ENCODE measurements around the gene FRY.

The FRY gene

DNA sequence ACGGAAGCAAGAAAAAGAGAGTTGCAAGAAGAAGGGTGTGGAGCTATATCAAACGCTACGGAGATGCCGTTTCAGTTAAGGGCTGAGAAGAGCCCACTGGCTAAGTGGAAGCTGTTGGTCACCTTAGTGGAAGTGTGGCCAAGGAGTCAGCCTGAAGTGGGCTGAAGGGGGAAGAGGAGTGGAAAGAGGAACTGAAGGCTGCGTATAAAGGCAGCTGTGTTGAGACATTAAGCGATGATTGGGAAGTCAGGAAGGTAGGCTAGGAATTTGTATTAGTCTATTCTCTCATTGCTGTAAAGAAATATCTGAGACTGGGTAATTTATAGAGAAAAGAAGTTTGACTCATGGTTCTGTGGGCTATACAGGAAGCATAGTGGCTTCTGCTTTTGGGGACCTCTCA is 14.1 kb upstream of the FRY start:
- Histone ChIP-seq H3K27ac (ENCODE audit: low read length) (no peak overlapping the region), H3K9me3 (ENCODE audit: control insufficient read depth in 1 of 2, low read length in 2 of 2) (no peaks in the 10 kb centered on the region), H3K4me3 (ENCODE audit: low read depth in 1 of 2, low read length in 2 of 2) (no peak overlapping the region), H3K27me3 (ENCODE audit: low read depth, low read length) (no peaks in the 10 kb centered on the region), H3K4me1 (ENCODE audit: control insufficient read depth in 1 of 2, insufficient read depth in 2 of 2, low read length in 2 of 2) (no peaks in the 10 kb centered on the region), H3K36me3 (ENCODE audit: control insufficient read depth in 1 of 2, insufficient read depth in 2 of 2, low read length in 2 of 2) (no peaks in the 10 kb centered on the region)

DNA sequence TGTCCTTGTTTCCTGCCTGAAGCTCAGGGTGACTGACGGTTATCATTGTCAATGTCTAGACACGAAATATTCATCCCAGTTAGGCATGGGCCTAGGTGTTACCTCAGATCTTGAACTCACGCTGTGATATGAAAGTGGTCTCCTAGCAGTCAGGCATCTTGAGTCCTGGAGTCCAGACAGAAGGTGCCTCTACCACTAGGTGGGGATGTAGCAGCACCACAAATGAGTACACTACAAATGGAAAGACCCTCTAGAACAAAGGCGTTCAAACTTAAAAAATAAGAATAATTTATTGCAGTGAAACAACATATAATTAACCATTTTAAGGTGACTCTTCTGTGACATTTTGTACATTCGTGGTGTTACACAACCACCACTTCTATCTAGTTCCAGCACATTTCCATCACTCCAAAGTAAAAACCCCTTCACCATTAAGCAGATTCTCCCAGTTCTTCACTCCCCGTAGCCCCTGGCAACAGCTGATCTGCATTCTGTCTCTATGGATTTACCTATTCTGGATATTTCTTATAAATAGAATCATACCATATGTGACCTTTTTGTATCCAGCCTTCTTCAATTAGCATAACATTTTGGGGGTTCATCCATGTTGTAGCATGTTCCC is 11.9 kb upstream of the FRY start:
- no peaks in the 10 kb centered on the region for H3K36me3 ChIP-seq (ENCODE audit: control insufficient read depth in 1 of 2, insufficient read depth in 2 of 2, low read length in 2 of 2)
- no peak overlapping the region for H3K27ac ChIP-seq (ENCODE audit: low read length)
- no peaks in the 10 kb centered on the region for H3K4me1 ChIP-seq (ENCODE audit: control insufficient read depth in 1 of 2, insufficient read depth in 2 of 2, low read length in 2 of 2)
- no peak overlapping the region for H3K4me3 ChIP-seq (ENCODE audit: low read depth in 1 of 2, low read length in 2 of 2)
- no peaks in the 10 kb centered on the region for H3K9me3 ChIP-seq (ENCODE audit: control insufficient read depth in 1 of 2, low read length in 2 of 2)
- no peaks in the 10 kb centered on the region for H3K27me3 ChIP-seq (ENCODE audit: low read depth, low read length)

DNA sequence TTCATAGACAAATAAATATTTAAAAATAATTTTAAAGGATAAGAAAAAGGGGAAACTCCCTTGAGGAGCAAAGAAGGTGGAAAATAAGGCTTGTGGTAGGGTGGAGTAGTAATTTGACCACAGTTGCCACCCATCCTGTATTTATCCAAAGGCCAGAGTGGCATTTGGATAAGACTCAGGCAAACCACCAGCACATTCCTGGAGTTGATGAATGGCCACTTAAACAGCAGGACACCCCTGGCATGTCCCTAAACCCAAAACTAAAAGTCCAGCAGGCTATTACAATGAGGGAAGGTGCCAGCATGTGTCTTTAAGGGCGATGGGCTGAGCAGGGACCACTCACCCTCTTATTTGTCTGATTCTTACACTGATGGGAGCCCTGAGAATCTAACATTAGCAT is 9.8 kb upstream of the FRY start:
- Histone ChIP-seq H3K4me3 (ENCODE audit: low read depth in 1 of 2, low read length in 2 of 2) (no peak overlapping the region), H3K27ac (ENCODE audit: low read length) (no peak overlapping the region), H3K27me3 (ENCODE audit: low read depth, low read length) (no peaks in the 10 kb centered on the region), H3K4me1 (ENCODE audit: control insufficient read depth in 1 of 2, insufficient read depth in 2 of 2, low read length in 2 of 2) (no peaks in the 10 kb centered on the region), H3K36me3 (ENCODE audit: control insufficient read depth in 1 of 2, insufficient read depth in 2 of 2, low read length in 2 of 2) (no peaks in the 10 kb centered on the region), H3K9me3 (ENCODE audit: control insufficient read depth in 1 of 2, low read length in 2 of 2) (no peaks in the 10 kb centered on the region)

DNA sequence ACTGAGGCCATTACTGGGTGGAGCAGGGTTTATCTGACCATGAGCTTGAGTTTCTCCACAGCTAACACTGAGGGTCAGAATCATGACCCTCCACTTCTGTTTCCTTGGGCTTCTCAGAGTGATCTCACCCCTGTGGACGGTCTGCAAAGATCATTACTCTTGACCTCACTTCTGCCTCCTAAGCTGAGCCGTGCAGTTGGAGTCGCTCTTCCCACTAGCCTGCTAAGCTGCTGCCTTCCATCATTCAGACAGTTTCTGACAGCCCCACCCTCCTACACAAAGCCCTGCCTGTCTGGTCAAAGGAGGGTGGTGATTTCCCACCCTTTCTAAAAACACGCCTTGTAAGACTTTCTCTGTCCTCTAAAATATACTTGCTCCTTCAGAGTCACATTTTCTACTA is 9.3 kb upstream of the FRY start:
- Histone ChIP-seq H3K27ac (ENCODE audit: low read length) (no peak overlapping the region), H3K4me1 (ENCODE audit: control insufficient read depth in 1 of 2, insufficient read depth in 2 of 2, low read length in 2 of 2) (no peaks in the 10 kb centered on the region), H3K27me3 (ENCODE audit: low read depth, low read length) (no peaks in the 10 kb centered on the region), H3K9me3 (ENCODE audit: control insufficient read depth in 1 of 2, low read length in 2 of 2) (no peaks in the 10 kb centered on the region), H3K4me3 (ENCODE audit: low read depth in 1 of 2, low read length in 2 of 2) (no peak overlapping the region), H3K36me3 (ENCODE audit: control insufficient read depth in 1 of 2, insufficient read depth in 2 of 2, low read length in 2 of 2) (no peaks in the 10 kb centered on the region)

DNA sequence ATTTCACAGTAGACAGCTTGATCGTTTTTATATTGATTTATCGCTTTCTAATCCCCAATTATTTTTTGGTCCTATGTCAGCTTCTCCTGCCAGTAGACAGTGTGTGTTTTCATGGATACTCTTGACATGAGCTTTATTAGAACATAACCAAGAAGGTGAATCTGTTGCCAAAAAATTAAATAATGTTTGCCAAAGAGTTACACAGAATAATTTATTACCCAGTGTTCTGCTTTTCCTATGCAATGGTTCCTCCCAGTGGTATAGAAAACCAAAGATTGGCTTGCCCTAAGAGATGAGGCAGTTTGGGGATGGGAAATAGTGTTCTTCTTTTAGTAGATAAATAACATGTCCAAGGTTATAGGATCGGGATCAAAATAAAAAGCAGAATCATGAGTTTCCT is 8.5 kb upstream of the FRY start:
- Histone ChIP-seq H3K4me3 (ENCODE audit: low read depth in 1 of 2, low read length in 2 of 2) (no peak overlapping the region), H3K9me3 (ENCODE audit: control insufficient read depth in 1 of 2, low read length in 2 of 2) (no peaks in the 10 kb centered on the region), H3K4me1 (ENCODE audit: control insufficient read depth in 1 of 2, insufficient read depth in 2 of 2, low read length in 2 of 2) (no peaks in the 10 kb centered on the region), H3K27me3 (ENCODE audit: low read depth, low read length) (no peaks in the 10 kb centered on the region), H3K36me3 (ENCODE audit: control insufficient read depth in 1 of 2, insufficient read depth in 2 of 2, low read length in 2 of 2) (no peaks in the 10 kb centered on the region), H3K27ac (ENCODE audit: low read length) (no peak overlapping the region)

DNA sequence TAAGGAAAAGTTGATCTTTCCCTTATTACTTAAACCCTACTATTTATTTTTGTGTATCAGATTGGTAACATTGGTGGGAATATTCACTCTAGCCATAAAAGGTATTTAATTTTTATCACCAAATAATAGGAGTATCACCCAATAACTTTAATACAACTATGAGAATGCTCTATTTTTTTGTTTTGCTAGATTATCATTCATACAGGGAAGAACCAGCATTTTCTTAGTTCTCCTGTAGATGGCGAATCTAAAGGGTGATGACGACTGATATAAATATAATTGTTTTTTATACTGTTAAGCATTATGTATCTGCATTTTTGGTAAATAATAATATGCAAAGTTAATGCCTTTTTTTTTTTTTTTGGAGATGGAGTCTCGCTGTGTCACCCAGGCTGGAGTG is 7.9 kb upstream of the FRY start:
- Histone ChIP-seq H3K36me3 (ENCODE audit: control insufficient read depth in 1 of 2, insufficient read depth in 2 of 2, low read length in 2 of 2) (no peaks in the 10 kb centered on the region), H3K9me3 (ENCODE audit: control insufficient read depth in 1 of 2, low read length in 2 of 2) (no peaks in the 10 kb centered on the region), H3K27me3 (ENCODE audit: low read depth, low read length) (no peaks in the 10 kb centered on the region), H3K4me1 (ENCODE audit: control insufficient read depth in 1 of 2, insufficient read depth in 2 of 2, low read length in 2 of 2) (no peaks in the 10 kb centered on the region), H3K27ac (ENCODE audit: low read length) (no peak overlapping the region), H3K4me3 (ENCODE audit: low read depth in 1 of 2, low read length in 2 of 2) (no peak overlapping the region)

DNA sequence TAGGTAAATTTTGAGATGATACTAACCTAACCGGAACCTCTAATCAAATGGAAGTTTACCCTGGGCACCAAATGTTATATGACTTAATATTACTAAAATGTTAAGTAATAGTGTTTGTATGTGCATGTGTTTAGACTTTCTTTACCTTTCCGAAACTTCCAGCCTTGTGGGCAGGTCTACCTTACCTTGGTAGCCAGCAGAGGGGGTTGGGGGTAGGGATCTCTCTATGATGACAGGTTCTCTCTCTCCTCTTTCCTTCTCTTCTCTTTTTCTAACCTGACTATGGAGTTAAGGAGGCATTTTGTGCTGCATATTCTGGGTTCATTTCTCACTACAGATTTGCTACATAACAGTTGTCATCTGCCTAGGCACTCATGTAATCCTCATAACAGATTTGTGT is 6.8 kb upstream of the FRY start:
- no peak overlapping the region for H3K4me3 ChIP-seq (ENCODE audit: low read depth in 1 of 2, low read length in 2 of 2)
- no peaks in the 10 kb centered on the region for H3K9me3 ChIP-seq (ENCODE audit: control insufficient read depth in 1 of 2, low read length in 2 of 2)
- H3K36me3 ChIP-seq (ENCODE audit: control insufficient read depth in 1 of 2, insufficient read depth in 2 of 2, low read length in 2 of 2) = no peaks in the 10 kb centered on the region
- H3K4me1 ChIP-seq (ENCODE audit: control insufficient read depth in 1 of 2, insufficient read depth in 2 of 2, low read length in 2 of 2) = no peaks in the 10 kb centered on the region
- no peaks in the 10 kb centered on the region for H3K27me3 ChIP-seq (ENCODE audit: low read depth, low read length)
- H3K27ac ChIP-seq (ENCODE audit: low read length) = no peak overlapping the region

DNA sequence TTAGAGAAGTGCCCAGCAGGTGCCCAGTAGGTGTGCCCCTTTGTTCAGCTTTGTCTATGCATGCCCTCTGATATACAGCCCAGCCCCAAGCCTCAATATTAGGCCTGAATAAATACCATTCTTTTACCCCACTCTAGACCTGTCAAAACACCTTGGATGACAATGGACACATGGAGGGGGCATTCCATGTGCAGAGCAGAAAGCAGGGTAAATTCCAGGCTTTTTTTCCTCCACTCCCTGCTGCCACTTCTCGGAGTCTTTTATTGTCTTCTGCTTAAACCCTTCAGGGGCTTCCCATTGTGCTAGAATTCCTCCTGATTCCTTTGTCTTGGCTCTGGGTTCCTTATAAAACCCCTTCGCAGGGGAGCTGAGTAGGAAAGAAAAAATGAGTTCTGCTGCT is 5.8 kb upstream of the FRY start:
- no peaks in the 10 kb centered on the region for H3K9me3 ChIP-seq (ENCODE audit: control insufficient read depth in 1 of 2, low read length in 2 of 2)
- H3K27ac ChIP-seq (ENCODE audit: low read length) = no peak overlapping the region
- H3K36me3 ChIP-seq (ENCODE audit: control insufficient read depth in 1 of 2, insufficient read depth in 2 of 2, low read length in 2 of 2) = no peaks in the 10 kb centered on the region
- H3K27me3 ChIP-seq (ENCODE audit: low read depth, low read length) = no peaks in the 10 kb centered on the region
- H3K4me1 ChIP-seq (ENCODE audit: control insufficient read depth in 1 of 2, insufficient read depth in 2 of 2, low read length in 2 of 2) = peaks cover 0 to 3% of the 10 kb centered on the region in 2 donors
- no peak overlapping the region for H3K4me3 ChIP-seq (ENCODE audit: low read depth in 1 of 2, low read length in 2 of 2)

DNA sequence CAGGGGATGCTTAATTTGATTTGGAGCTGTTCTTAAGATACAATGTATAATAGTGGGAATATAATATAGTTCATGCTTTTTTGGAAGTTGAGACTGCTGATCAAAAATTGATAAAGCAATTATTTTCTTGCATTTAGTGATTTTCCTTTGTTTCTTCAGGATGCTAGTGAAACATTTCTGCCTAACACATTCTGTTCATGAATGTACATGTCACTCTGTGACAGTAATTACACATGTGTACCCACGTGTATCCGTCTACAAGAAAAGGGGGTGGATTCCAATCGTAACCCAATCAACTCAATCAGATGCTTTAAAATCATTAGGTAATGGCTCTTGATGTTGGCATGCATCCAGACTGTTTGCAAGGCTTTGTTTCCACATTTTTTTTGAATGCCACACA is 5.0 kb upstream of the FRY start:
- Histone ChIP-seq H3K9me3 (ENCODE audit: control insufficient read depth in 1 of 2, low read length in 2 of 2) (no peaks in the 10 kb centered on the region), H3K27me3 (ENCODE audit: low read depth, low read length) (no peaks in the 10 kb centered on the region), H3K27ac (ENCODE audit: low read length) (no peak overlapping the region), H3K4me3 (ENCODE audit: low read depth in 1 of 2, low read length in 2 of 2) (no peak overlapping the region), H3K36me3 (ENCODE audit: control insufficient read depth in 1 of 2, insufficient read depth in 2 of 2, low read length in 2 of 2) (no peaks in the 10 kb centered on the region), H3K4me1 (ENCODE audit: control insufficient read depth in 1 of 2, insufficient read depth in 2 of 2, low read length in 2 of 2) (peaks cover 0 to 4% of the 10 kb centered on the region in 2 donors)

DNA sequence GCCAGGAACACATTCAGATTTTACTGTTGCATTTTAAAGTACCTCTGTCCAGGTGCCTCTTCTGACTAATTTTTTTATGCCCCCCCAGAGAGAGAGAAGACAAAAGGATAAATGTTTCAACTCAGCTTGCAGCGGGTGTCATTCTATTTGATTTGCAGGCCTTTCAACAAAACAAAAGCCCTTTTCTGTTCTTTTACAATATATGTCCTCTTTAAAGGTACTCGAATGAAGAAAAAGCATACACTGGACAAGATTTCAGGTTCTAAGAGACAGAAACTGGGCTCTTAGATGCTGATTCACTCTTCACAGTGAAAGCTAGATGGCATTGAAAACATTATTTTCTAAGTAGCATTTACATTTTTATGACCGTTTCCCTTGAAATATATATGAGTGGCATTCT is 2.9 kb upstream of the FRY start:
- Histone ChIP-seq H3K27ac (ENCODE audit: low read length) (no peak overlapping the region), H3K36me3 (ENCODE audit: control insufficient read depth in 1 of 2, insufficient read depth in 2 of 2, low read length in 2 of 2) (no peaks in the 10 kb centered on the region), H3K4me1 (ENCODE audit: control insufficient read depth in 1 of 2, insufficient read depth in 2 of 2, low read length in 2 of 2) (peaks cover 0 to 4% of the 10 kb centered on the region in 2 donors), H3K9me3 (ENCODE audit: control insufficient read depth in 1 of 2, low read length in 2 of 2) (no peaks in the 10 kb centered on the region), H3K4me3 (ENCODE audit: low read depth in 1 of 2, low read length in 2 of 2) (no peak overlapping the region), H3K27me3 (ENCODE audit: low read depth, low read length) (no peaks in the 10 kb centered on the region)

DNA sequence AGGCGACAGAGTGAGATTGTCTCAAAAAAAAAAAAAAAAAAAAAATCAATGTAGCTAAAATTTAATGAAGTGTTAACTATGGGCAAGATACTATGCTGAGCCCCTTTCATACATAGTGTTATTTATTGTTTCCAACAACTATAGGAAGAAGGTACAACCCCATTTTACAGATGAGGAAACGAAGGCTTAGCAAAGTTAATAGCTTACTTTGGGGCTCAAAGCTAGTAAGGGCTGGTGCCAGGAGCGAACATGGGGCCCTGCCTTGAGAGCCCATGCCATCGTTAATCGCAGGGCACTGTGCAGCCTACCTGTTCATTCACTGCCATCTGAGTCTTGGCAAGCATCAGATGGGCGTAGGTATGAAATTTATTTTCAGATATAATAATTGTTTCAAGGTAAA is 1.9 kb upstream of the FRY start:
- Histone ChIP-seq H3K4me1 (ENCODE audit: control insufficient read depth in 1 of 2, insufficient read depth in 2 of 2, low read length in 2 of 2) (peaks cover 0 to 4% of the 10 kb centered on the region in 2 donors), H3K9me3 (ENCODE audit: control insufficient read depth in 1 of 2, low read length in 2 of 2) (no peaks in the 10 kb centered on the region), H3K27me3 (ENCODE audit: low read depth, low read length) (no peaks in the 10 kb centered on the region), H3K36me3 (ENCODE audit: control insufficient read depth in 1 of 2, insufficient read depth in 2 of 2, low read length in 2 of 2) (no peaks in the 10 kb centered on the region), H3K4me3 (ENCODE audit: low read depth in 1 of 2, low read length in 2 of 2) (no peak overlapping the region), H3K27ac (ENCODE audit: low read length) (no peak overlapping the region)

DNA sequence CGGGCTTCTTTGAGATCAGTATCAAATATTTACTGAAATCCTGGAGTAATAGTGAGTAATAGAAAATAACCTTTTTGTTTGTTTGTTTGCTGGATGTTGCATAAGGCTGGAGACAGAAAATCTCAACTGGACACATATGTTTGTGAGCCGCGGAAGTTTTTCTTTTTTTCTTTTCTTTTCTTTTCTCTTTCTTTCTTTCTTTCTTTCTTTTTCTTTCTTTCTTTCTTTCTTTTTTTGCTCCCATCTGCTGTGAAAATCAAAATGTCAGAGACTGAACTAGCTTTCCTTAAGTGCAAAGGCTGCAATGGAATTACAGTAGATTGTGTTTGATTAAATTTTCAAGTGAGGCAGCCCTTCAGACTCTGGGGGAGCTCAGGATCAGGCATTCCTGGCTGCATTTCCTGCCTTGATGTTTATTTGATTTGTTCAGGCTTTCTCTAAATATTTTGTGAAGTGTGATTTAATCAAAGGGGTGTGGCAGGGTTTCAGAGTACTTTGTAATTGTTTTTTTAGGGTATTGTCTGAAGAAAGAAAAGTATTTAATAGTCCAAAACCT is 319 bp downstream of the FRY start:
- H3K4me1 ChIP-seq (ENCODE audit: control insufficient read depth in 1 of 2, insufficient read depth in 2 of 2, low read length in 2 of 2) = peaks cover 0 to 4% of the 10 kb centered on the region in 2 donors
- no peaks in the 10 kb centered on the region for H3K27me3 ChIP-seq (ENCODE audit: low read depth, low read length)
- no peaks in the 10 kb centered on the region for H3K9me3 ChIP-seq (ENCODE audit: control insufficient read depth in 1 of 2, low read length in 2 of 2)
- no peaks in the 10 kb centered on the region for H3K36me3 ChIP-seq (ENCODE audit: control insufficient read depth in 1 of 2, insufficient read depth in 2 of 2, low read length in 2 of 2)
- H3K4me3 ChIP-seq (ENCODE audit: low read depth in 1 of 2, low read length in 2 of 2) = peak overlapping the region; percentile 69 to 70
- H3K27ac ChIP-seq (ENCODE audit: low read length) = peak overlapping the region; percentile 59
